Neural crest cell (in vitro differentiated cells): ENCODE results near the gene FILIP1. TPM values are rescaled to one million over a fixed set of nuclear protein-coding genes. Genes with fewer than 3 reads are reported as not detected.

Experiments
- DNase-seq: peaks from one replicate; pipeline ENCODE4 v3.0.0; 2021; ENCODE audit warnings: low read depth, mixed read lengths, low spot score
- H3K27ac Mint-ChIP-seq: one replicate; pipeline ENCODE4 v1.8.0; 2021; ENCODE audit warnings: mild to moderate bottlenecking, mixed read lengths; ENCODE audit not compliant: unreplicated experiment
- H3K27me3 Mint-ChIP-seq: 2 replicates; pipeline ENCODE4 v1.8.0; 2021; ENCODE audit warnings: low read depth, mild to moderate bottlenecking, mixed read lengths
- H3K36me3 Mint-ChIP-seq: 2 replicates; pipeline ENCODE4 v1.8.0; 2021; ENCODE audit warnings: low read depth, mild to moderate bottlenecking, mixed read lengths
- H3K4me1 Mint-ChIP-seq: 2 replicates; pipeline ENCODE4 v1.8.0; 2021; ENCODE audit warnings: mixed read lengths
- H3K4me3 Mint-ChIP-seq: one replicate; pipeline ENCODE4 v1.8.0; 2021; ENCODE audit warnings: mild to moderate bottlenecking, mixed read lengths
- H3K9me3 Mint-ChIP-seq: 2 replicates; pipeline ENCODE4 v1.8.0; 2021; ENCODE audit warnings: mixed read lengths
- CTCF ChIP-seq: fragments of 200-600 bp; sonication (generic); conservative IDR thresholded peaks from 2 replicates; pipeline ENCODE4 v1.5.0; 2021; ENCODE audit warnings: antibody characterized with exemption, mild to moderate bottlenecking
- total RNA-seq: library from RNA; stranded (reverse); gene quantifications from 2 replicates; pipeline ENCODE4 v1.2.1, GENCODE V29; 2021

Gene FILIP1
- total RNA-seq, 1 donor from 2014 or later: 0.79 TPM

- no peak overlapping the region for H3K27ac Mint-ChIP-seq
- H3K4me1 Mint-ChIP-seq: no peaks in the 10 kb centered on the region
- H3K27me3 Mint-ChIP-seq: no peaks in the 10 kb centered on the region
- no peaks in the 10 kb centered on the region for H3K9me3 Mint-ChIP-seq
- peaks cover 2% of the 10 kb centered on the region for H3K36me3 Mint-ChIP-seq
- no peak overlapping the region for H3K4me3 Mint-ChIP-seq
- no peak for TF ChIP-seq CTCF
- DNase-seq: no peak
Observed at GRCh38 chr6:75261299-75261698, 232.3 kb downstream of the FILIP1 start.

DNA sequence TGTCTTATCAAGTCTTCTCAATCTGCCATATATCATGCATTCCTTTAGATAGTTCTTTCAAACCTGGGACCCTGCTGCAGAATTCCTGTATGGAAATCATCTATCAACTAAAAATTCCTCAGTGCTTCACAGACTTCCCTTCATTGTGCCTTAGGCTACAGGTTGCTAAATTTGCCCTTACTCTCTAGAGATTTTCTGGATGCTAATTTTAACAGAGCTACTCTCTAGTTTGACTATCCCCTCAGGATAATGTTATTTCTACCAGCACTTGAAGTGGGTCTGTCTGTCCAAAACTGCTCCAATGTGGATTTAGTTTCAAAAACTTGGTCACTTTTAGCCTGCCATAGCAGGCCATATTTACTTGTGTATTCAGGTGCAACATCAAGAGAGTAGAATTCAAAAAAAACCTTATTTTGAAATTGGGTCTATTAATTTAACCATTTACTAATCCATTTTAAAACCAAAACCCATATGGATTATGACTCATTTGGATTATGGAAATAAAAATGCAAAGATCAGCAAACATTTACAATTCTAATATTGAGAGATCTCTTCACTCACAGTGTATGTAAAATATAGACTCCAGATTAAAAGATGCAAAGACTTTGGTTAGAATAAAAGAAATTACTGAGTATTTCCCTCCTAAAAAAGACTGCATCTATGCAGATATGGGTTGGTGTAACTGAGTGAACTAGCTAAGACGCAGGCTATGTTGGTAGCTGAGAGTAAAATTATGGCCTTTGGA is 236.1 kb downstream of the FILIP1 start:
- H3K27me3 Mint-ChIP-seq: no peaks in the 10 kb centered on the region
- H3K9me3 Mint-ChIP-seq: no peaks in the 10 kb centered on the region

GRCh38 chr6:75250552-75250951 is 243.0 kb downstream of the FILIP1 start:
- H3K9me3 Mint-ChIP-seq: no peaks in the 10 kb centered on the region
- no peaks in the 10 kb centered on the region for H3K36me3 Mint-ChIP-seq
- DNase-seq: no peak
- peaks cover 22% of the 10 kb centered on the region for H3K27me3 Mint-ChIP-seq
- no peaks in the 10 kb centered on the region for H3K4me1 Mint-ChIP-seq
- H3K27ac Mint-ChIP-seq: no peak overlapping the region
- no peak overlapping the region for H3K4me3 Mint-ChIP-seq
- no peak for TF ChIP-seq CTCF

More for the DNA sequence above, 236.1 kb downstream of the FILIP1 start:
- TF ChIP-seq CTCF: no peak
- Mint-ChIP-seq H3K4me1 (no peaks in the 10 kb centered on the region), H3K4me3 (no peak overlapping the region), H3K27ac (peak overlapping the region; percentile 31), H3K36me3 (peaks cover 2% of the 10 kb centered on the region)
- no peak for DNase-seq

DNA sequence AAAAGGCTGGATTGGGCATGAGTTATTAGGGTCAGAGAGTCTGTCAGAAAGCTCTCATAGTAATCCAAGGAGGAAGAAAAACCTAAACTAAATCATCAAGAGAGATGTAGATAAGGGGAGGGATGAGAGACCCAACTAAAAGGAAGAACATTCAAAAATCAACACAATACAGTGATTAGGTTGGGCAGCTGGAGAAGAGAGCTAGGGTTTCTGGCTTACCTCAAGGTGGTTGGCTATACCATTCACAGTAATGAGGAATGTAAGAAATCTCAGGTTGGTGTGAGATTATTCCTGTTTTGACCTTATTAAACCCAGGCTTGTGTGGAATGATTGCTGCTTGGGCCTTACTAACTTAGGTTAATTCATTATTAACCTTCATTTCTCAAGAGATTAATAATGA is 243.8 kb downstream of the FILIP1 start:
- no peak overlapping the region for H3K4me3 Mint-ChIP-seq
- no peaks in the 10 kb centered on the region for H3K9me3 Mint-ChIP-seq
- H3K27ac Mint-ChIP-seq: no peak overlapping the region
- no peaks in the 10 kb centered on the region for H3K4me1 Mint-ChIP-seq
- TF ChIP-seq CTCF: no peak
- peaks cover 25% of the 10 kb centered on the region for H3K27me3 Mint-ChIP-seq
- DNase-seq: no peak
- H3K36me3 Mint-ChIP-seq: no peaks in the 10 kb centered on the region

GRCh38 chr6:75246386-75246785 is 247.2 kb downstream of the FILIP1 start:
- Mint-ChIP-seq H3K27me3 (peaks cover 26% of the 10 kb centered on the region), H3K4me3 (peak overlapping the region; percentile 38), H3K27ac (no peak overlapping the region), H3K36me3 (peaks cover 2% of the 10 kb centered on the region), H3K4me1 (peaks cover 16% of the 10 kb centered on the region), H3K9me3 (no peaks in the 10 kb centered on the region)
- DNase-seq: no peak
- TF ChIP-seq CTCF: no peak
